Right ventricle myocardium inferior (tissue), 1 donor: ENCODE data around the gene LRPAP1. TPM values are rescaled to one million over a fixed set of nuclear protein-coding genes. Genes with fewer than 3 reads are reported as not detected.

Experiments used
- ATAC-seq: fragments of 200-7000 bp; cut with Tn5 transposase; one replicate; pipeline ENCODE4 v1.9.1; 2020; ENCODE audit warnings: mild to moderate bottlenecking, moderate library complexity
- DNase-seq: peaks from one replicate; pipeline ENCODE4 v3.0.0; 2021; ENCODE audit errors: missing footprints
- intact Hi-C: fragments of 100-400 bp; cut with DNase I; formaldehyde crosslinking; loops from one replicate; pipeline ENCODE4 v1.11.0; 2022
- total RNA-seq: library from RNA; stranded (reverse); fragmentation: NEBNext Ultra II Directional; extraction: Animal tissue kit (Norgen Biotek cat#: 25700); gene quantifications from one replicate; pipeline ENCODE4 v1.2.1, GENCODE V29; 2021
- donor health status: DM: no; HTN: yes; CAD: no; lungs with severe emphysema.

Gene LRPAP1
- total RNA-seq, 1 donor from 2014 or later = 286 TPM

DNA sequence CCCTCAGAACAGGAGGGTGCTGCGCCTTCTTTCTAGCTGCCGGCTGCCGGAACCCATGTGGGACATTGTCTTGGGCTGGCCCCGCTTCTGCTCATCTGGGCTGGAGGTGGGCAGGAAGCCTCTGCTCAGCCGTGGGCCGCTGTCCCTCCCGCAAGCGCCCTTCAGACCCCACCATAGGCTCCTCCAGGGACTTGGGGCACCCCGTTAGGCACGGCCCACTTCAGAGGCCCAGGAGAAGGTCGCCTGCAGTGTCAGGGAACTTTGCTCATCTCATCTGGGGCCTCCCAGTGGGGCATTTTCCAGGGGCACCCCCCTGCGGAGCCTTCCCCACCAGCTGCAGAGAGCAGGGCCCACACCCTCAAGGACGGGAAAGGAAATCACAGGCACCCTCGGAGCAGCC, 36.2 kb downstream of the LRPAP1 start:
- peak; percentile 71 for DNase-seq
- intact Hi-C loops = no loop called here
- no peak for ATAC-seq

DNA sequence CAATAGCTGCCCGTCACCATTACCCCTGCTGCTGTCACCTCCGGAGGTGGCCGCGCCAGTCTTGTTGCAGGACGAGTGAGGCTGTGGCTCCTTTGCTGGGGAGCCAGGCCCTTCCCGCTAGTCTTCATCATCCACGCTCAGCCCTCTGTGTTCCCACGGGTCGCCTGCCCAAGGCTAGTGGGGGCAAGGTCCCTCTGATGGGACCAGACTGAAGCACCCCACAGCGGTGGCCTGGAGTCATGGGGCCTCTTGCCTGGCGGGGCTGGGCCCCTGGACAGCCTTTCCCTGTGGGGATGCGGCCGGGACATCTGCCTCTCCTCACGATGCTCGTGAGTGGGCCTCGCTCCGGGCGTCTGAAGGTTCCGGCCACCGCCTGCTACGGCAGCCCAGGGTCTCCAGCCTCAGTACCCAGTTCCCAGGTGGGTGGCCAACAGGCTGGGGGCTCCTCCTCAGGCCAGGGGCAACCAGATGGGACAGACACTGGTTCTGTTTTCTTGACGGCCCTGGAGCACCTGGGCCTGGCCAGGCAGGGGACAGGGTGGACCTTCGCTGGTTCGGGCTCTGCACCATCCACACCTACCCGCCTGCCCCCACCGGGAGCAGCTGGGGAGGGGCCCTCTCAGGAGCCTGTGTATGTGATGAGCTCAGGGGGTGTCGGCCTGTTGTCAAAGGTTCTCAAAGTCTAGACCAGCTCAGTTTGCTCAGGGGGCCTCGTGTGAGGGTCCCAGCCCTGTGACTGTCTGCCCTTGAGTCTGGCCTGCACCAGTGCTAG, 36.8 kb downstream of the LRPAP1 start:
- intact Hi-C loops = no loop called here
- ATAC-seq (no peak), DNase-seq (peak; percentile 50)

DNA sequence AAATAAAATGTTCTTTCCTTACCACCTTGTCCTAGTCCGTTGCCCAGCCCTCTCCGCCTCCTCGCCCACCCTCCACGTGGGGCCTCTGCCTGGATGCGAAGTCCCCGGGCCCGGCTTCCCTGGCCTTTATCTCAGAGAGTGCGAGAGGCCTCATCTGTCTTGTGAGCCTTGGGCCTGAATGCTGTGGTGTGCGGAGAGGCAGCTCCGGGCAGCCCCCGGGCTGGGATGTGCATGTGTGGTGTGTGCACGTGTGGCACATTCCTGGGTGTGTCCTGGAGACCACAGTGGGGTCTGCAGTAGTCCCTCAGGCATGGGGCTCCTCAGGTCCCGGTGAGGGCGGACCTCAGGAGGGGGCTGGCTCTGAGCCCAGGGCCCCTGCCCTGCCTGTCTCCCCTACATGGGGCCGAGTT, 37.8 kb downstream of the LRPAP1 start:
- ATAC-seq (no peak), DNase-seq (peak; percentile 54)
- intact Hi-C loops = no loop called here

DNA sequence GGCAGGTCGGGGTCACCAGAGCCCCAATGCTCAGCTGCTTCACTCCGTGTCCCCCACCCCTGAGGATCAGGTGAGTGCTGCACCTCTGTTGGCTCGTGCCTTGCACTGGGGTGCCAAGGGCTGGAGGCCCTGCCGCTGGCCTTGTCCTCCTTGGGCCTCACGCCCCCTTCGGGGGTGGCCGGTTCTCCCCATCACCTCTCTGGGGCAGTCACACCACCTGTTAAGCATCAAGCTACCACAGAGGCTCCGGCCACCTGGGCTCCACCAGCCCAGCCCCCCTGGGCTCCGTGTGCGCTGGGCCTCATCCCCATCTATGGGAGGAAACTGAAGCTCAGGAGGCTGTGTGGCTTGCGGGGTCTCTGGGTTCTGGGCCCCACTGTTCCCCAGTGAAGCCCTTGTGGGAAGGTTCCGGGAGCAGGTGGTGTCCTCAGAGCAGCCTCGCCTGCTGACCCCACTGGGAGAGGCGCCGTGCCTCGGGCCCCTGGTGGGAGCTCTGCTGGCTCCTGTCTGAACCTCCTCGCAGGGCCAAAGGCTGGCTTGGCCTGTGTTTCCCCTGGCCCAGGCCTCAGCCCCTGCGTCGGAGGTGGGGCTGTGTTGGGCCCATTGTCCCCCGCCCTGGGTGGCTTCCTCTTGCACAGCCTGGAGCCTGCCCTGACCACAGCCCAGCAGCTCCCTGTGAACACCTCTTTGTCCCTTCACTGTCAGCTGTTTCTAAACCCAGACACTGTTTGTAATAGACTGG, 38.3 kb downstream of the LRPAP1 start:
- intact Hi-C loops = no loop called here
- ATAC-seq = peak; percentile 2

DNA sequence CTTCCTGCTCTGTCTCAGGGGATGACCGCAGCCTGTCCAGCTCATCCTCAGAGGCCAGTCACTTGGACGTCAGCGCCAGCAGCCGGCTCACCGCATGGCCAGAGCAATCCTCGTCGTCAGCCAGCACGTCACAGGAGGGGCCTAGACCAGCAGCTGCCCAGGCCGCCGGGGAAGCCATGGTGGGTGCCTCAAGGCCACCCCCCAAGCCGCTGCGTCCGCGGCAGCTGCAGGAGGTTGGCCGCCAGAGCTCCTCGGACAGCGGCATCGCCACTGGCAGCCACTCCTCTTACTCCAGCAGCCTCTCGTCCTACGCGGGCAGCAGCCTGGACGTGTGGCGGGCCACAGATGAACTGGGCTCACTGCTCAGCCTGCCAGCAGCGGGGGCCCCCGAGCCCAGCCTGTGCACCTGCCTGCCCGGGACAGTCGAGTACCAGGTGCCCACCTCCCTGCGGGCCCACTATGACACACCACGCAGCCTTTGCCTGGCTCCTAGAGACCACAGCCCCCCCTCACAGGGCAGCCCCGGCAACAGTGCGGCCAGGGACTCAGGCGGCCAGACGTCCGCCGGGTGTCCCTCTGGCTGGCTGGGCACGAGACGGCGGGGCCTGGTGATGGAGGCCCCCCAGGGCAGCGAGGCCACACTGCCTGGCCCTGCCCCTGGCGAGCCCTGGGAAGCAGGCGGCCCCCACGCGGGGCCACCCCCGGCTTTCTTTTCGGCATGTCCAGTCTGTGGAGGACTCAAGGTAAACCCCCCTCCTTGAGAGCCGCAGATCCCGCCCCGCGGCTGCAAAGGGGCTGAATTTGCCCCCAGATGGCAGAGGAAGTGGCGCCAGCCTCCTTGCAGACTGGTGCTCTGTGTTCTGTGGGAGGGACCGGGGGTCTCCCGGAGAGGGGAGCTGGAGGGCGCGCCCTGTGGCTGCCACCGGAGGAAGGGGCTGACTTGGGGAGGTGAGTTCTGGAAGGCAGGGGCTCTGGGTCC, 39.2 kb downstream of the LRPAP1 start:
- intact Hi-C loops = no loop called here
- no peak for ATAC-seq
- DNase-seq = peak; percentile 65

More for the DNA sequence above, 38.3 kb downstream of the LRPAP1 start:
- DNase-seq = peak; percentile 52

DNA sequence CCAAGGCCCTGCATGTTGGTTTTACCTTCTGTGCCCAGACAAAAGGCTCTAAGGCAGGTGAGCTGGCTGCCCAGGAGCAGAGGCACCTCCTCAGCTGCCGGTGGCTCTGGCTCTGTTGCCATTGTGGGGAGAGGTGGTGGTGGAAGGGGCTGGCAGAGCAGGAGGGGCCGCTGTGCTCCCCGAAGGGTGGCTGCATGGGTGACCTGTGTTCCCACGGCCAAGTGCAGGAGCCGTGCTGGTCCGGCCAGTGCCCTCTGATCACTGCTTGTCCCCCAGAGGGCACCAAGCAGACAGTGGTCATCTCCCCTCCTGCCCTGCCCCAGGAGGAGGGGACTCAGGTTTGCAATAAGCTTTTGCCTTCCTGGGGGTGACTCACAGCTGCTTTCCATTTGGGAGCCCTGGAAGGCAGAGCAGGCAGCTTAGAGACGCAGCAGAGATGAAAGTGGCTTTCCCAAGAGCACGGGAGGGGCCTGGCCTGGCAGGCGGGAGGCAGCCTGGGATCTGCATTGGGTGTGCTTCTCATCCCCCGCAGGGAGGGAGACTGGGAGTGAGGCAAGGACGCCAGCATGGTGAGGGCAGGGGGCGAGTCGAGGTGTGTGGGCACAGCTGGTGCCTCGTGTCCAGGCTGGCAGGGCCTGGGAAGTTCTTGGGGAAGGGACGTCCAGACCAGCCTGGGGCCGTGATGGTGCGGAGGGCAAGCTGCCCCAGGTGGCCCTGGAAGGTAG, 40.4 kb downstream of the LRPAP1 start:
- ATAC-seq = no peak
- DNase-seq = peak; percentile 55
- intact Hi-C loops = no loop called here

DNA sequence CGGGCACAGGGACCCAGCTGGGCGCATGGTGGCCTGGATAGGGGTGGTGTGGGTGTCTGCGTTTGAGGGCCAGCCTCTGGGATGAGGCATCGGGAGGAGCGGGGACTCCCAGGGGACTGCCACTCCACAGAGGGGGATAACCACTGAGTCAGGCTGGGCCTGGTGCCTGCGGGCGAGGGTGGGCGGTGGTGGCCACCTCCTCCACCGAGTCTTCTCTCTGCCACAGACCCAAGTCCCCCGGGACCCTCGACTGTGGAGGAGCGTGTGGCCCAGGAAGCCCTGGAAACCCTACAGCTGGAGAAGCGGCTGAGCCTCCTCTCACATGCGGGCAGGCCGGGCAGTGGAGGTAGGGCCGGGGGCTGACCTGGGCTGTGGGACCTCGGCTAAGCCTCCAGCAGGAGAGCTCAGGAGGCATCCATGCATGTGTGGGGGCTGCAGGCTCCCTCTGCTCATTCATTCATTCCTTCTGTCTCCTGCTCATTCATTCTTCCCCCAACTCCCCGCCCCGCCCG, 42.7 kb downstream of the LRPAP1 start:
- ATAC-seq = no peak
- intact Hi-C loops = no loop called here
- peak; percentile 59 for DNase-seq

DNA sequence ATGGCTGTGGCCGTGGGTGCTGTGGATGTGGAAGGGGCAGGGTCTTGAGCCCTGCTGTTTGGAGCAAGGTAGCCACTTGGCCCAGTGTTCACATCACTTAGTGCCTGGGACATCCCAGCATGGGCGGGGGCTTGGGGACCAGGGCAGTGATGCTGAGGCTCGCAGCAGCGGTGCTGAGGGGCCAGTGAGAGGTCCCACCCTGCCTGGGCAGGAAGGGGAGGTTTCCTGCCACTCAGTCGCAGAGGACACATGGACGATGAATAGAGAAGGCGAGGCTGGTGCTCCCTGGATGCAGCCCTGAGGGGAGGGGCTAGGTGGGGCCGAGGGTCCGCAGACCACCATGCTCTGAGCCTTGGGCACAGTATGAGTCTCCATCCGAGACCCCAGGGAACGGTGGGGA, 43.4 kb downstream of the LRPAP1 start:
- DNase-seq (peak; percentile 37), ATAC-seq (no peak)
- intact Hi-C loops = no loop called here

DNA sequence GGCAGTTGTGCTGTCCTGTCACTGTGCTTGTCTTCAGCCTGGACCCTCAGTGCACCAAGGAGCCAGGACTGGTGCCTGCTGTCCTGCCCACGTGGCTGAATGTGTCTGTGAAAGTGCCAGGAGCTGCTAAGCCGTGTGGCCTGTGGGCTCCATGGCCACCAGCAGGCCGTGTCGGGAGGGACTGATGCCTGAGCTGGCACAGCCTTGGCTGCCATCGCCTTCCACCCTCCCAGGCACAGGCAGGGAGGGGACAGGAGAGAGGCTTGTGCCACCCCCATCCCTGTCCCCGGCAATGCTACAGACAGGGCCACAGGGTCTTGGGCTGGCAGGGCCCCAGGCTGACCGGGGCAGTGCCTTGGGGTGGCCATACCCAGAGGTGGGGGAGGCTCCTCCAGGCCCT, 44.4 kb downstream of the LRPAP1 start:
- intact Hi-C loops = no loop called here
- no peak for DNase-seq
- no peak for ATAC-seq

DNA sequence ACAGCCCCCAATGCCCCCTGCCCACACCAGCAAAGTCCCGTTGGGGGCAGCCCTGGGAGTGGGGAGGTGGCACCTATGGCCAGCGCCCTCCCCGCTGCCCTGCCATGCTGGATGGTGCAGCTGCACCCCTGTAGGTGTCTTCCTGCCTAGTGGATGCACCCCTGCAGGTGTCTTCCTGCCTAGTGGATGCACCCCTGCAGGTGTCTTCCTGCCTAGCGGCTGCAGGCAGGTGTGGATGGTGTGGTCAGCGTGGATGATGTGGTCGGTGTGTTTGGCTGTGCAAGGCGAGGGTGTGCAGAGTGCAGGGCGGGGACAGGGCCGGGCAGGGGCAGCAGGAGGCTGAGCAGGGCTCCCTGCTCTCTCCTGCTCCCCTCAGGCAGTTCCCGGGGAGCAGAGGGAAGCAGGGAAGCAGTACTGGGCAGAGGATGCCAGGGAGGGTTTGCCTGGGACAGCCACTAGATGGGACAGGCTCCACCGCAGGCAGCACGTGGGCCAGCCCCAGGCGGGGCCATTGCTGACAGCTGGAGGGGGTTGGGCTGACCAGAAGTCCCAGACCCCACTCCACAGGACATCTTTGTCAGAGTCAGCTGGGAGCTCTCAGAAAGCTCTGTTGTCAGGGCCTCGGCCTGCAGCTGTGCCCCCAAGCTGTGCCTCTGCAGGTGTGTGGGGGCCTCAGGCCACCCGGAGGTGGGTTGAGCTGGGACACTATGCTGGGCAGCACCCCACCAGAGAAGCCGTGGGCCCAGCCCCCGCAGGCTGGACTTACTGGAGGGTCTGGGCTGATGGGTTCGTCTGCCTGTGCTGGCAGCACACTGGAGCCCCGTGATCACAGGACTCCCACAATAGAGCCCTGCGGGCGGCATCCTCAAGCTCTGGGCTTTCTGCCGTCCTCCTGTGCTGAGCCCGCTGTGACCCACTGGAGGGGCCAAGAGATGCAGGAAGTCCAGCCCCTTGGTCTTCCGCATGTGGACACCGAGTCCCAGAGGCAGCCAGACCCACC, 45.4 kb downstream of the LRPAP1 start:
- intact Hi-C loops = no loop called here
- DNase-seq (peak; percentile 61), ATAC-seq (no peak)

DNA sequence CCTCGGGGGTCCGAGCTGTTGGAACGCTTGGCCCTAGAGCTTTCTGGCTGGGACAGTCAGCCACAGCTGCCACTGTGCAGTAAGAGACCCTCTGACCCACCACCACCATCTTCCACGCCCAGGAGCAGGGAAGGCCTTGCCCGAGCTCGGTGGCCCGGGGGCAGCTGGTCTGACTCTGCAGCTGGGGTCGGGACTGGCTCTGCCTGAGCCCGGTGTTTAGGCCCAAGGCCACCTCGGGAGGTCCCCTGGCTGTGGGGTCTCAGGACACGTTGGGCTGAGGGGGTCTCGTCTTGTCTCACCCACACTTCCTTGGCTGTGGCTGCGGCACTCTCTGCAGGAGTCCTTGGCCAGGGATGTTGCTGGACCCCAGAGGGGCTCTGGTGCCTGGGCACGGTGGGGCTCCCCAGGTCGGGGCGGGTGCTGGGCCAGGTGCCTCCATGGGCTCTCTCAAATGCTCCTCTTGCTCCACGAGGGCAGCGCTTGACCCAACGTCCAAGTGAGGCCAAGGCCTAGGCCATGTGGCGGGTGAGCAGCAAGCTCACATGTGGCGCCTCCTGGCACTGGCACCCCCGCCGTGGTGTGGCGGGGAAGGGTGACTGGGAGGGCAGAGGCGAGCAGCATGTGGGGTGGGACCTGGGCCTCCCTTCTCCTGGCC, 46.2 kb downstream of the LRPAP1 start:
- DNase-seq = no peak
- intact Hi-C loops = no loop called here

DNA sequence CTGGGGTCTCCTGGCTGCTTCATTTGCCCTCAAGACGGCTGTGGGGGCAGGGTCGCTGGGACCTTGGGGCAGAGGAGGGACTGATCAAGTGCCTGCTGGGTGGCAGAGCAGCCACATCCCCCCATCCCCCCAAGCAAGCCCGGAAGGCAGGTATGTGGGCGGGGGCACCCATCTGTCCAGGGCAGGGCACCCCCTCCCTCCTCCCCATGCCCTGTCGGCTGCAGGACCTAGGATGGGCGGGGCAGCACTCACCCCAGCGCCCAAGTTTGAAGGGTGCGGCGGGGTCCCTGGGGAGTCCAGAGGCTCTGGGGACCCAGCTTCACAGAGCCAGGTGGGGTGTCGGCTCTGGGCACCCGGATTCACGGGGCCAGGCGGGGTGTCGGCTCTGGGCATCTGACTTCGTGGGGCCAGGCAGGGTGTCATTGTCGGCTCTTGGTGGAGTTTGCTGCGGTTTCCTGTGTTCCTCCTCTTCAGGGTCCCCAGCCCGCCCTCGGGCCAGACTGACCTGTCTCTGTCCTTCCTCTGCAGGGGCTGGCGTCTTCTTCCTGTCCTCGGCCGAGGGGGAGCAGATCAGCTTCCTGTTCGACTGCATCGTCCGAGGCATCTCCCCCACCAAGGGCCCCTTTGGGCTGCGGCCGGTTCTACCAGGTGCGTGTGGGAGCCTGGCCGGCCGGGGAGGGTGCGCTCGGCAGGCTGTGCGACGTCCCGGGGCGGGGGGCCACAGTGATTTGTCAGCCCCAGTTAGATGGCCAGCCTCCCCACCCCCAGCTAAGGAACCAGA, 47.0 kb downstream of the LRPAP1 start:
- DNase-seq (peak; percentile 55), ATAC-seq (no peak)
- intact Hi-C loops = no loop called here

More for the DNA sequence above, 46.2 kb downstream of the LRPAP1 start:
- ATAC-seq = no peak

DNA sequence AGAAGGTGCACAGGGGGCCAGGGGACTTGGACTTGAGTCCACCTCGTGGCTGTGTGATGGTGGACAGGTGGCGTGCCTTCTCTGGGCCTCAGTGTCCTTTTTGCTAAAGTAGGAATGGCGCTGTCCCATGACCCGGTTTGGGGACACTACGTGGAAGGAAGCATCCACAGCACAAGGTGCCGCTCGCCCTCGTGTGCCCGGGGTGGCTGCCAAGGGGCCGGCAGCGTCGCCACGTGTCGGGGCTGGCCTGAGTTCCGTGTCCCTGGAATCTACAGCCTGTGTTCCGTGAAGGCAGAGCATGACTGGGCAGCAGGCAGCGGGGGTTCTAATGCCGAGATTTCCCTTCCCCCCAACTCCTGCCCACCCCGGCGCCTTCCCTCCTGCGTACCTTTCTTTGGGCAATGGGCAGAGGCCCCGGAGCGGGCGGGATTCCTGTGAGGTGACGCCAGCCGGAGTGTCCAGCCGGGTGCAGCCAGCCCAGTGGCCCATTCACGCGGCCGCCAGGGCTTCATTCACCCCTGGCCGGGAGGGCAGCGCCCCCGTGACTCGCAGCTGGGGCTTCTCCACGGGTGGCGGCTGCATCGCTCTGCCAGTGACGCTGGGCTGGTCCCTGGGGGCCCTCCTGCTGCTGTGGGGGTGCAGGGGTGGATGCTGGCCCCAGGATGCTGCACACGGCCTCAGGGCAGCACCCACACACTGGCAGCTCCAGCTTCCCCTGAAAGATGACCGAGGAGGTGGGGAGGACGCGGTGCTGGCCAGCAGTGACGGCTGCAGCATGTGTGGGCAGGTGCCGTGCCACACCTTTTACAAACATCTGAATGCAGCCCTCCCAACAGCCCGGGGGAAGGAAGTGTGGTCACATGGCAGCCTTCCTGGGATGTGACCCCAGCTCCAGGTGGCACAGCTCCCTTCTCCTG, 47.9 kb downstream of the LRPAP1 start:
- ATAC-seq (peak; percentile 63), DNase-seq (peak; percentile 48)
- intact Hi-C loops = loop anchor here (5.0 kb wide), 1 partner anchor 48 kb away; the partner anchor contains the start of gene LRPAP1

DNA sequence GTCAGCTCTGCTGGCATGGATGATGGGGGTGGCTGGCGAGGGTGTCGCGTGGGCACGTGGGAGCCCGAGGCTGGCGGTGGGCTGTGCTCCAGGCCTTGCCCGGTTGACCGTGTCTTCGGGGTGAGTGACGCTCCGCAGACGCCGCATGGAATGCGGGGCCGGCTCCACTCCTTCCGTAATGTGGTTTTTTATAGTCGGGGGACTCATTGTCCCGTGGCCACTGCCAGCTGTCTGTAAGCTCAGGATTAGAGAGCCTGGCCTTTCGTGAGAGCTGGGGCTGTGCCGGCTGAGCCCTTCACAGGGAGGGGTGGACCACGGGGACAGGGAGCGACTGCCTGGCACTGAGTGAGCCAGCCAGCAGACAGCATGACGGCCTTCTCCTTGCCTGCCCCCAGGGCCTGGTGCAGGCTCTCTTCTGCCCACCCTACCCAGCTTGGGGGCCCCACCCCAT, 48.7 kb downstream of the LRPAP1 start:
- DNase-seq = peak; percentile 85
- ATAC-seq = peak; percentile 76
- intact Hi-C loops = loop anchor here (5.0 kb wide), 1 partner anchor 49 kb away; the partner anchor contains the start of gene LRPAP1

DNA sequence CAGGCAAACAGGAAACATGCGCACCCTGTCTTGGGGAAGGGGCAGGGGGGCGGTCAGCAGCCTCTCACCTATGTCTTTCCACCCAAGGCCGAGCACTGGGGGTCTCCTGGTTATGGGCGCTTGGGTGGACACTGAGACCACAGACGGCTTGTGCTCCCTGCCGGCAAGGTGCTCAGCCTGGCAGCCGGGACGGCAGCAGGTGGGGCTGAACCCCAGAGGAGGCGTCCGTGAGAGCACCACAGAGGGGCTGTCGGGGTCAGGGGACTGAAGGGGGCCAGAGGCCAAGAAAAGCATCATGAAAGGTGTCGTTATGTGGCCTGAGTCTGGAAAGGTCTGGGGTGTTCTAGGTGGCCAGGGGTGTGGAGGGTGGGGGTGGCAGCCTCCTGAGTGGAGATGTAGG, 49.5 kb downstream of the LRPAP1 start:
- intact Hi-C loops = loop anchor here (5.0 kb wide), 1 partner anchor 50 kb away; the partner anchor contains the start of gene LRPAP1
- no peak for ATAC-seq

More for the DNA sequence above, 49.5 kb downstream of the LRPAP1 start:
- no peak for DNase-seq
